Parathyroid adenoma (tissue), 2 donors: ENCODE results near the gene FAM228B.
"Not testable (repeated sequence)": the region's sequence is repeated elsewhere in the genome, so short reads cannot be mapped to it uniquely, and the experiment has no call there.

Experiments used
- H2AFZ ChIP-seq: fragments of 300-600 bp; sonication (generic); one replicate; pipeline ENCODE4 v1.7.0; 2017; ENCODE audit warnings: antibody characterized with exemption, mild to moderate bottlenecking
- H3K27ac ChIP-seq: fragments of 300-600 bp; sonication (generic); one replicate; pipeline ENCODE4 v1.7.0; 2017
- H3K27me3 ChIP-seq: fragments of 300-600 bp; sonication (generic); one replicate; pipeline ENCODE4 v1.7.0; 2017; ENCODE audit warnings: low read length; ENCODE audit not compliant: control insufficient read depth, insufficient read depth
- H3K36me3 ChIP-seq: fragments of 300-600 bp; sonication (generic); one replicate; pipeline ENCODE4 v1.7.0; 2017; ENCODE audit warnings: low read length; ENCODE audit not compliant: control insufficient read depth, insufficient read depth
- H3K4me1 ChIP-seq: fragments of 300-600 bp; sonication (generic); one replicate; pipeline ENCODE4 v1.7.0; 2017; ENCODE audit warnings: control low read depth
- H3K4me2 ChIP-seq: fragments of 300-600 bp; sonication (generic); one replicate; pipeline ENCODE4 v1.7.0; 2017; ENCODE audit warnings: low read length
- H3K4me3 ChIP-seq: fragments of 300-600 bp; sonication (generic); one replicate; pipeline ENCODE4 v1.7.0; 2017; ENCODE audit warnings: low read depth, low read length
- H3K79me2 ChIP-seq: fragments of 300-600 bp; sonication (generic); one replicate; pipeline ENCODE4 v1.7.0; 2017; ENCODE audit warnings: control low read depth
- H3K9ac ChIP-seq: fragments of 300-600 bp; sonication (generic); one replicate; pipeline ENCODE4 v1.7.0; 2017; ENCODE audit warnings: mild to moderate bottlenecking
- H3K9me3 ChIP-seq: fragments of 300-600 bp; sonication (generic); one replicate; pipeline ENCODE4 v1.7.0; 2017; ENCODE audit warnings: low read length; ENCODE audit not compliant: control insufficient read depth
- CTCF ChIP-seq: fragments of 300-600 bp; sonication (generic); IDR thresholded peaks from one replicate; pipeline ENCODE4 v1.7.0; 2017; ENCODE audit warnings: antibody characterized with exemption, mild to moderate bottlenecking
- donor health status: primary hyperparathyroidism.

Gene FAM228B

GRCh38 chr2:24106786-24107185, 16.5 kb upstream of the FAM228B start:
- H3K4me2 ChIP-seq = no peak overlapping the region
- H3K4me1 ChIP-seq = no peaks in the 10 kb centered on the region
- no peaks in the 10 kb centered on the region for H3K79me2 ChIP-seq
- no peaks in the 10 kb centered on the region for H3K36me3 ChIP-seq
- H3K9me3 ChIP-seq = no peaks in the 10 kb centered on the region
- no peak overlapping the region for H2AFZ ChIP-seq
- no peak for TF ChIP-seq CTCF
- no peak overlapping the region for H3K27ac ChIP-seq
- no peaks in the 10 kb centered on the region for H3K27me3 ChIP-seq
- H3K9ac ChIP-seq = no peak overlapping the region
- H3K4me3 ChIP-seq = no peak overlapping the region

- Histone ChIP-seq H2AFZ (no peak overlapping the region), H3K4me1 (no peaks in the 10 kb centered on the region), H3K79me2 (no peaks in the 10 kb centered on the region), H3K9me3 (no peaks in the 10 kb centered on the region), H3K9ac (no peak overlapping the region), H3K4me2 (no peak overlapping the region), H3K36me3 (no peaks in the 10 kb centered on the region), H3K27me3 (no peaks in the 10 kb centered on the region), H3K4me3 (no peak overlapping the region), H3K27ac (no peak overlapping the region)
- no peak for TF ChIP-seq CTCF
Measured at GRCh38 chr2:24107336-24107735, 15.9 kb upstream of the FAM228B start.

GRCh38 chr2:24109431-24109830, 13.8 kb upstream of the FAM228B start:
- H3K9ac ChIP-seq, H3K4me1 ChIP-seq, H3K36me3 ChIP-seq, H3K27me3 ChIP-seq, H3K9me3 ChIP-seq, H3K4me2 ChIP-seq, H3K79me2 ChIP-seq, H3K4me3 ChIP-seq, H3K27ac ChIP-seq, H2AFZ ChIP-seq: not testable (repeated sequence)

- Histone ChIP-seq H3K4me3 (no peak overlapping the region), H3K9ac (no peak overlapping the region), H3K79me2 (no peaks in the 10 kb centered on the region), H3K27me3 (no peaks in the 10 kb centered on the region), H3K27ac (no peak overlapping the region), H3K36me3 (no peaks in the 10 kb centered on the region), H3K9me3 (no peaks in the 10 kb centered on the region), H3K4me2 (no peak overlapping the region), H3K4me1 (no peaks in the 10 kb centered on the region), H2AFZ (no peak overlapping the region)
- TF ChIP-seq CTCF = no peak
Measured at GRCh38 chr2:24110660-24111303, 12.5 kb upstream of the FAM228B start.

GRCh38 chr2:24111407-24111901, 11.8 kb upstream of the FAM228B start:
- H3K79me2 ChIP-seq = no peaks in the 10 kb centered on the region
- no peak overlapping the region for H3K4me3 ChIP-seq
- no peak overlapping the region for H3K9ac ChIP-seq
- no peaks in the 10 kb centered on the region for H3K9me3 ChIP-seq
- no peak for TF ChIP-seq CTCF
- no peak overlapping the region for H2AFZ ChIP-seq
- no peaks in the 10 kb centered on the region for H3K36me3 ChIP-seq
- no peaks in the 10 kb centered on the region for H3K27me3 ChIP-seq
- no peak overlapping the region for H3K4me2 ChIP-seq
- H3K27ac ChIP-seq = no peak overlapping the region
- H3K4me1 ChIP-seq = no peaks in the 10 kb centered on the region
